Cardiac fibroblast (primary cell): ENCODE results near the gene HOXC6.
"Not testable (repeated sequence)": the region's sequence is repeated elsewhere in the genome, so short reads cannot be mapped to it uniquely, and the experiment has no call there.

Experiments
- DNase-seq, 2 donors: peaks; one replicate each; pipeline versions ENCODE4 v3.0.0 to v3.0.0-alpha.2; 2010; ENCODE audit warnings: low read depth in 2 of 2
- H3K4me3 ChIP-seq, 2 donors: replicated peaks in 1 of 2; 1 replicate in 1 of 2; 2 replicates in 1 of 2; pipeline ENCODE4 v1.5.1; 2011; ENCODE audit warnings: low read depth in 2 of 2, low read length in 2 of 2, mild to moderate bottlenecking in 2 of 2, moderate library complexity in 1 of 2
- TF ChIP-seq, protein P1 (sequence below): IDR thresholded peaks from one replicate; pipeline ENCODE4 v1.5.1; 2011; ENCODE audit warnings: low read depth, mild to moderate bottlenecking, low read length, inconsistent platforms

HOXC6 gene

DNA sequence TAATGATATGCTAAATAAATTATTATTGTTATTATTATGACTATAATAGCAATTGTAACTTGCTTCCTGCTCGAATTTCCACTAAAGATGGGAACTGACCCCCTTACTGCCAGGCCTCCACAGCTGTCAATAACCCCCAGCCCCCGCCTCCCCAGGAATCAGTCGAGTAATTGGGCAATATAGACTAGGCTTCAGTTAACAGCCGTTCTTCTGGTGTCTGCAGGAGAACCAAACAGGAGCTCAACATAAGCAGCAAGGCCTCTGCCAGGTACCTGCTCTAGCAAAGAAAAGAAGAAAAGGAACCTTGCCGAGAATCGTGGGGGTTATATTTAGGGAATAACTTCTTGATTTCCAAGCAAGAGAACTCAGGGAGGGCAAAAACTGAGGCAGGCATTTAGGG, 47.2 kb downstream of the HOXC6 start:
- H3K4me3 ChIP-seq: no peak overlapping the region
- DNase-seq: no peak
- TF ChIP-seq, protein P1, sequence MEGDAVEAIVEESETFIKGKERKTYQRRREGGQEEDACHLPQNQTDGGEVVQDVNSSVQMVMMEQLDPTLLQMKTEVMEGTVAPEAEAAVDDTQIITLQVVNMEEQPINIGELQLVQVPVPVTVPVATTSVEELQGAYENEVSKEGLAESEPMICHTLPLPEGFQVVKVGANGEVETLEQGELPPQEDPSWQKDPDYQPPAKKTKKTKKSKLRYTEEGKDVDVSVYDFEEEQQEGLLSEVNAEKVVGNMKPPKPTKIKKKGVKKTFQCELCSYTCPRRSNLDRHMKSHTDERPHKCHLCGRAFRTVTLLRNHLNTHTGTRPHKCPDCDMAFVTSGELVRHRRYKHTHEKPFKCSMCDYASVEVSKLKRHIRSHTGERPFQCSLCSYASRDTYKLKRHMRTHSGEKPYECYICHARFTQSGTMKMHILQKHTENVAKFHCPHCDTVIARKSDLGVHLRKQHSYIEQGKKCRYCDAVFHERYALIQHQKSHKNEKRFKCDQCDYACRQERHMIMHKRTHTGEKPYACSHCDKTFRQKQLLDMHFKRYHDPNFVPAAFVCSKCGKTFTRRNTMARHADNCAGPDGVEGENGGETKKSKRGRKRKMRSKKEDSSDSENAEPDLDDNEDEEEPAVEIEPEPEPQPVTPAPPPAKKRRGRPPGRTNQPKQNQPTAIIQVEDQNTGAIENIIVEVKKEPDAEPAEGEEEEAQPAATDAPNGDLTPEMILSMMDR: no peak

DNA sequence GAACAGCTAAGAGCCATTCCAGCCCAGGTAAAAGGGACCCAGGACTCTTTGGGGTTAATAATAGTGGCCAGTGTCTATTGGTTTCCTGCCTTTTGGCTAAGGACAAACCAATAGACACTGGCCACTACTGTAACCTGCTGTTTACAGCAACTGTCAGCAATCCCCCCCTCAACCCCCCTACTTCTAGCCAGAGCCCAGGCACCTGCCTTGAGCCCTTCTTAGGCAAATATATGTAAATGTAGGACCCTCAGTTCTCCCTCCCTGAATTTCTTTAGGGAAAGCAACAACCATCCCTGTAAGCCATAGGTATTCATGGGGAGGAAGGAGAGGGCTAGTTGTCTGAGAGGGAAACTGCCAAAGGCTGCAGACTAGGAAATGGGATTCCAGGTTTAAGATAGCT, 47.7 kb downstream of the HOXC6 start:
- no peak for DNase-seq
- H3K4me3 ChIP-seq: no peak overlapping the region
- TF ChIP-seq, protein P1: no peak

DNA sequence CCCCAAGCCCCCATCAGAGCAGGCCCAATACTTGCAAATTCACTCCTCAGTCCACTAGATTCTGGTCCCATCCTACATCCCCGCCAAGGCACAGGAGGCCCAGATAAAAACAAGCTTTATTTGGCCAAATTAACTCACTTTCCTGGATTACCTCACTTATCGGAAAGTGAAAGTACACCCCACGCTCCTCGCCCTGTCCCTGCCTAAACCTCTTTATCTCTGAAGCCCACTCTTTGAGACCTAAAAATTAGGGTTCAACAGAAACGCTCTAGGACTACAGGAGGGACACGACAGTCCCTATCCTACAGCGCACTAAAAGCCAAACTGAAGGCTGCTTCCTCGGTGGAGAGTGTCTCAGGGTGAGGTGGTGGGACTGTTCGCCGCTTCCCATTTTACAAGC, 49.6 kb downstream of the HOXC6 start:
- not testable (repeated sequence) for H3K4me3 ChIP-seq, DNase-seq

DNA sequence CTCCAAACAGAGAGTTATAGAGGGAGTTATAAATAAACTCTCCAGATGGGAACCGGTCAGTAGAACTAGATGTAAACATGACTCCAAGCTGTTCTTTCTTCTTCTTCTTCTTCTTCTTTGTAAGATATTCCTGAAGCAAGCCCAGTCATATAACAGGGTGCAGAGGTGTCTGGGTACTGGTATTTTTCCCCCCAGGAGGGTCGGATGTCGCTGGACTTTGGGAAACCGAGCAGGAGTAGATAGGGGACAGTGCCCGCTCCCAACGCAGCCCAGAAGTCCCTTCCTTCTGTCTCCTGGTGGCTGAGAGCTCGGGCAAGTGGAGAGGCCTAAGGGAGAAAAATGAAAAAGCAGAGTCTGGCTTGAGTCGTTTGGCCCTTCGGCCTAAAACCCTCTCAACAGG, 50.9 kb downstream of the HOXC6 start:
- H3K4me3 ChIP-seq, DNase-seq: not testable (repeated sequence)
